Sciatic nerve (tissue), 2 donors: ENCODE measurements around the gene MYL6B. TPM values are rescaled to one million over a fixed set of nuclear protein-coding genes. Genes with fewer than 3 reads are reported as not detected.

Source experiments
- ATAC-seq: fragments of 200-7000 bp; cut with Tn5 transposase; one replicate; pipeline ENCODE4 v1.9.1; 2020; ENCODE audit warnings: mild to moderate bottlenecking, moderate library complexity
- DNase-seq: peaks from one replicate; pipeline ENCODE4 v3.0.0-alpha.2; 2020; ENCODE audit warnings: low spot score
- intact Hi-C: fragments of 100-400 bp; cut with DNase I; formaldehyde crosslinking; loops from one replicate; pipeline ENCODE4 v1.14.2; 2022
- total RNA-seq: library from RNA; stranded (reverse); fragmentation: NEBNext Ultra II Directional; extraction: Animal tissue kit (Norgen Biotek cat#: 25700); gene quantifications from one replicate; pipeline ENCODE4 v1.2.1, GENCODE V29; 2021
- donor health status: DM: no; HTN: no; CAD: no.
- donor health status: DM: no; HTN: no; CAD: no.

The MYL6B gene
- total RNA-seq, 1 donor from 2014 or later: 40.0 TPM

DNA sequence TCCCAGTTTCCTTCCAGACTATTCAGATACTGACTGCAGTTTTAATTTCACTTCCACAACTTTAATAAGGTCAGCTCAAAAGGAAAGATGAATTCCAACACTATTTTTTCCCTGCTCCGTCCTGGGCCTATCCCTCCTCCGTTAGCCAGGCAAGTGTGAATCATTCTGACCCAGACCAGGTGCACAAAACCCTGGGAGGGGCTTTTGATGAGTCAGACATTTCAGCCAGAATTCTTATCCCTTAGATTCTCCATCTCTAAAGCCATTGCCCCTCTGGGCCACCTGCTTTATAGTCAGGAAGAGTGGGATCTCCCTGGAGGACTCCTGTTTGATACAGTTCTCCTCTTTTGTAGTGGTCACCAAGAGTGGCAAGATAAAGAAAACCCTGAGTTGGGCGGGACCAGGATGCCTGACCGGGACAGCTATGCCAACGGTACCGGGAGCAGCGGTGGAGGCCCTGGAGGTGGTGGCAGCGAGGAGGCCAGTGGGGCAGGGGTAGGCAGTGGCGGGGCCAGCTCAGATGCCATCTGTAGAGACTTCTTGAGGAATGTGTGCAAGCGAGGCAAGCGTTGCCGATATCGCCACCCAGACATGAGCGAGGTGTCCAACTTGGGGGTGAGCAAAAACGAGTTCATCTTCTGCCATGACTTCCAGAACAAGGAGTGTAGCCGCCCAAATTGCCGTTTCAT lies 32.1 kb upstream of the MYL6B start:
- intact Hi-C loops: no loop called here
- ATAC-seq (no peak), DNase-seq (no peak)

DNA sequence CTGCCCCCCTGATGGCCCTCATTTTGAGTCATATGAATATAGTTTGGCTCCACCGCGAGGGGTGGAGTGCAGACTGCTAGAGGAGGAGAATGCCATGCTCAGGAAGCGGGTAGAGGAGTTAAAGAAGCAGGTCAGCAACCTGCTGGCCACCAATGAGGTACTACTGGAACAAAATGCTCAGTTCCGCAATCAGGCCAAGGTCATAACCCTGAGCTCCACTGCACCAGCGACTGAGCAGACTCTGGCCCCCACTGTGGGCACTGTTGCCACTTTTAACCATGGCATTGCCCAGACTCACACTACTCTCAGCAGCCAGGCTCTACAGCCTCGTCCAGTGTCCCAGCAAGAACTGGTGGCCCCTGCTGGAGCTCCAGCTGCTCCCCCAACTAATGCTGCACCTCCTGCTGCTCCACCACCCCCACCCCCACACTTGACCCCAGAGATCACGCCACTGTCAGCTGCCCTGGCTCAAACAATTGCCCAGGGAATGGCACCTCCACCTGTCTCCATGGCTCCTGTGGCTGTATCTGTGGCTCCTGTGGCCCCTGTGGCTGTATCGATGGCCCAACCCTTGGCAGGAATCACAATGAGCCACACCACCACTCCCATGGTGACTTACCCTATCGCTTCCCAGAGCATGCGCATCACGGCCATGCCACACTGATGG lies 31.1 kb upstream of the MYL6B start:
- intact Hi-C loops: no loop called here
- no peak for ATAC-seq

DNA sequence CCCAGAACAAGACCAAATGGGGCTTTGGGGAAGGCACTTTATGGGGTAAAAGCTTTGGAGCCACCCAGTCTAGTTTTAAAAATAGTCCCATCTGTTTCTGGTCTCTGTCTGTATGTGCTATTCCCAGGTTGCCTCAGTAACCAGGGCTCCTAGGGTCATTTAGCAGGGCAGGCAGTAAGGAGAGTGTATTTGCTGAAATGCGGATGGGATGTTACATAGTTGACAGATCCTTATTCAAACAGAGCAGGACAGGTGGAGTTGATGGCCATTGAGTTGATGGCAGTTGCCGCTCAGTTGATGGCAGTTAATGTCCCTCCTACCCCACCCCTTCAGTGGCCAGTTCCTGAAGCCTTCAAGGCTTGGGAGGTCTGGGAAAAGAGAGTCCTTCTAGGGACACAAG lies 29.8 kb upstream of the MYL6B start:
- intact Hi-C loops: no loop called here
- ATAC-seq (no peak), DNase-seq (no peak)

More for the DNA sequence above, 31.1 kb upstream of the MYL6B start:
- DNase-seq: no peak

DNA sequence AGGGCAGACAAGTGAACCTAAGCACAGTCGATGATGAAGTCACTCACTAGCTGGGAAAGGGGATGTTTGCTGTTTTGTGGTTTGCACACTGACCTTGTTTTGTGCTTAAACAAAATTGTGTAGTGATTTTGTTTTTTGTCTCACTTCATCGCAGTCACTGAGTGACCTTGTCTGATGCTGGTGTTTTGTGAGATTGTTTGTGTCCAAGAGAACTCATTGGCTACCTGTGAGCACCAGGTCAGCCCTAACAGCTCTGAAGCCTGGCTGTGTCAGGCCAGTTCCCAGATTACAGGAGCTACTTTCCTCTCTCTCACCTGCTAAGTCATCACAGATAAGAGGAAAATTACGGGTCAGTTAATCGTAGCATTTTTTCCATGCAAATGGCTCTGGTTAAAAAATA lies 28.3 kb upstream of the MYL6B start:
- ATAC-seq: no peak
- no peak for DNase-seq
- intact Hi-C loops: no loop called here

DNA sequence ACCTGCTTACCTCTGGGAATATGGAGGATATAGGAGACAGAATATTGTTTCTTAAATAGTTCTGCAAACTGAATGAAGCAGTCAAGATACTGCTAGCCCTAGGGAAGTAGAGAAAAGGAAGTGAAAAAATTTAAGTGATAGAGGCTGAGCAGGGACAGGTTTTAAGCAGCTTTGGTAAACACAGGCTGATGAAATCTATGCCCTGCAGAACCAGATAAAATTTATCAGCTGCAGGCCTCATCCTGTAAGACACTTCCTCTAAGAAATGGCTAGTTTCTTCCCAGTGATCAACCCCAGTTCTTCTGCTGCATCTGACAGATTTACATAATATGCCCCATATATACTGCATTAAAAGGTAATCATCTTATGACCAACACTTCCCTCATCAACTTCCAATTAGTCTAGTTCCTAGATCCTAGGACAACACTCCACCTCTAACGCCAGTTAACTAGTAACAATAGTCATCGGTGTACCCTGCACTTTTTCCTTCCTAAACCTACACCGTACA lies 25.6 kb upstream of the MYL6B start:
- intact Hi-C loops: no loop called here
- no peak for DNase-seq
- ATAC-seq: no peak

DNA sequence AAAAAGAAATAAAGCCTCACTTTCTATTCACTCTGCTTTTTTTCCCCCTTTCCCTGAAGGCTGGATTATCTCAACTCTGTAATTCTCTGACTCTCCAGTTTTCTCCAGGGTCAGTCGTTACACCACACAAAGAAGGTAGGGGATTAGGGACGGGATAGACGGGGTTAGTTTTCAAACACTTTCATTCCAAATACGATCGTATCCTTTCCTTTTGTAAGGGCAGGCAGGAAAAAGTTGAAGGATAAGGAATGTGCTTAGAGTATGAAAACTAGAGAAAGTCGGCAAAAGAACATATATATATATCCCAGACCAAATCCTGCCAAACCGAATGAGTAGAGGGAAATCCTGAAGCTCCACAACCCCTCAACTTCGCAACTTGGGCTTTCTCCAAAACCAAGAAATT lies 24.9 kb upstream of the MYL6B start:
- intact Hi-C loops: no loop called here
- ATAC-seq (peak; percentile 0), DNase-seq (no peak)

DNA sequence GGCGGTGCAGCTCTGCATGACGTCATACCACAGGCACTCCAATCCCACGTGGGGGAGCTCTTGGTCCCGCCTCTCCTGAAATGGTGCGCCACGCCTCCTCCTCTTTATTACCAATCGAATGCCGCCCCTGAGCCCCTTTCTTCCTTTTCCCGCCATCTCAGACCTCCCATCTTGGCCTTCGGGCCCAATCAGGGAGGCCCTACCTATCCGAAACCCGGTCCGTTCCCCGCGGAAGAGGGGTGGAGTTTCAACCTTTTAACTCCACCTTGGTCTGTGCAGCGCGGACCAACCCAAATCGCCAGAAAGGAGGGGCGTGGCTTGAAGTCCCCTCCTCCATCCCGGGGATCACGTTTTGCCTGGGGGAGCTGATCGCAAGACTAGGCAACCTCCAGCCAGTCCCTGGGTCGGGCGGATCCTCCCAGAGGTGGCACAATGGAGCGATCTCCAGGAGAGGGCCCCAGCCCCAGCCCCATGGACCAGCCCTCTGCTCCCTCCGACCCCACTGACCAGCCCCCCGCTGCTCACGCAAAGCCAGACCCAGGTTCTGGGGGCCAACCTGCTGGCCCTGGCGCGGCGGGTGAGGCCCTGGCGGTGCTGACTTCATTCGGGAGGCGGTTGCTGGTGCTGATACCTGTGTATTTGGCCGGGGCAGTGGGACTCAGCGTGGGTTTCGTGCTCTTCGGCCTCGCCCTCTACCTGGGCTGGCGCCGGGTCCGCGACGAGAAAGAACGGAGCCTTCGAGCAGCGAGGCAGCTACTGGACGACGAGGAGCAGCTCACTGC lies 24.3 kb upstream of the MYL6B start, which contains the start of gene ESYT1:
Gene ESYT1, plus strand, starts transcription at position 380 of the 782 bp plus-strand sequence. Its CDS starts 53 bp downstream, at position 433.
- ATAC-seq (peak; percentile 96), DNase-seq (peak; percentile 98)
- intact Hi-C loops: no loop called here

DNA sequence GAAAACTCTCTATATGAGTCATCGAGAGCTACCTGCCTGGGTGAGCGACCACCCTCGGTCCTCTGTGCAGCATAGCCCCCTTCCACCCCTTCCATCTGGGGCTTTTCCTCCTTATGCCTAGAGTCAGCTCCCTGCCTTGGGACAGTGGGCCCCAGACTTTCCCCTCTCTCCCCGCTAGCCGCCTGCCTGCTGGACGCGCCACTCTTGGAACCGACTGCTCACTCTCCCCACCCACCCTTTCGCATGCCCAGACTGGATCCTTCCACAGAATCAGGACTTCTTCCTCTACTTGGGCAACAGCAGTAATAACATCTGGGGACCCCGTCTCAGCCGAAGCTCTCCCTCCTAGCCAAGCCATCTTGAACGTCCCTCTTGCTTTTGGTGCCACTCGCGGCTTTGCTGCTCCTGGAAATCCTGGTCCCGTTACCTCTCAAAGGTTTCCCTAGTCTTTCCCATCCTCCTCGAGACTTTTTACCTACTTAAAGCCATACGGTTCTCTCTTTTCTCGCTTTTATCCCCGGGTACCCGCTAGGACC lies 23.6 kb upstream of the MYL6B start:
- ATAC-seq (peak; percentile 25), DNase-seq (peak; percentile 65)
- intact Hi-C loops: no loop called here

DNA sequence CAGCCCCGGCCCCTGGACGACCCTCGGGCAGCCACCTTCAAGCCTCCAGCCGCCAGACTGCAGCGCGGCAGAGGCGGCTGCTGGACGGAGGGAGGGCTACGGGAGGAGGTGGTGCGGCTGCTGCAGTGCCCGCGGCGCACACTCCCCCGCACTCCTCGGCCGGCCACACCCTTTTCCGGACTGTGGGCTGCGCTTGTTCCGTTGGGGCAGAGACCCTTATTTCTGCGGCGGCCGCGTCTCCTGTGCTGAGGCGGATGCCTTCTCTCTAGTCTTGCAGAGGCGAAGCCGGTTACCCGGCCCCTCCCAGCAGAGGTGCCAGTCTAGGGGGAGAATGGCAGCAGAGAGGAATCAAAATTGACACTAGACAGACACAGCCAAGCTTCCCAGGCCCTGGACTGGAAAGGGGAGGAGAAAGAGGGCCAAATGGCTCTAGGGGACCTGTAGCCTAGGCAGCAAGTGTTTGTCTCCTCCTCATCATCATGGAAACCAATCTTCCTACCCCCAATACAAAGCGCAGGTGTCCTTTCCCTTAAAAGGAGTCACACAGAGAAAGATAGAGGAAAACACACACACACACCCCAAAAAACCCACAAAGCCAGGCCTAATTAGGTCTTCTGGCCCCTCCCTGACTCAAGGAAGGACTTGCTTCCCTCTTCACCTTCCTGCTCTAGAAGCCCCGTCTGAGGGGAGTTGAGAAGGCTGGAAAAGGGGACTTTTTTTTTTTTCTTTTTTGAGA lies 23.0 kb upstream of the MYL6B start:
- DNase-seq (peak; percentile 76), ATAC-seq (peak; percentile 41)
- intact Hi-C loops: no loop called here

DNA sequence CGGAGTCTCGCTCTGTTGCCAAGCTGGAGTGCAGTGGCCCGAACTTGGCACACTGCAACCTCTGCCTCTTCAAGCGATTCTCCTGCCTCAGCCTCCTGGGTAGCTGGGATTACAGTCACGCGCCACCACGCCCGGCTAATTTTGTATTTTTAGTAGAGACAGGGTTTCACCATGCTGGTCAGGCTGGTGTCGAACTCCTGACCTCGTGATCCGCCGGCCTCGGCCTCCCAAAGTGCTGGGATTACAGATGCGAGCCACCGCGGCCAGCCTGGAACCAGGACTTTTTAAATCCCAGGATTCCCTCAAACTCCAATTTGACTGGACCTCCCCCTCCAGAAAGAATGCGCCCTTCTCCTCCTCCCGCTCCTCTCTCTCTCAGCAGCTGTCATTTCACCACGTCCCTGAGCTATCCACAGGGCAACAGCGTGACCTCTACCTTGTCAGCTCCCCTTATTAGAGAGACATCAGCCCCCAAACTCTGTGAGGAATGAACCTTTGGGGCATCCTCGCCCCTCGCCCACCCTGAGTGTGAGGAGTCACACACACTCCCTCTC lies 22.4 kb upstream of the MYL6B start:
- ATAC-seq (no peak), DNase-seq (no peak)
- intact Hi-C loops: no loop called here

DNA sequence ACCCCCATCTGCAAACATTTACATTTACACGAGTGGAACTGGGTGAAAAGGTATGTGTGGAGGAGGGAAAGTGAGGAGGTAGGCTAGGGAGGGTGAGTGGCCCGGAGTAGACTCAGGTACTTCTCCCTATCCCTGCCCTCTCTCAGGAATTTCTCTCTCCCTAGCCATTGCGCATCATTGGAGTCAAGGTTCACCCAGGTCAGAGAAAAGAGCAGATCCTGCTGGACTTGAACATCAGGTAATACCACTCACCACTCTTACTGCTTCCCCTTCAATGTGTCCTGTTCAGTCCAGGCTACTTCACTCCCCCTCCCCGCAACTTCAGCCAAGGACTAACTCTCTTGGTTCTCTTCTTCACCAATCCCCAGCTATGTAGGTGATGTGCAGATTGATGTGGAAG lies 21.5 kb upstream of the MYL6B start:
- DNase-seq: no peak
- ATAC-seq: no peak
- intact Hi-C loops: no loop called here

DNA sequence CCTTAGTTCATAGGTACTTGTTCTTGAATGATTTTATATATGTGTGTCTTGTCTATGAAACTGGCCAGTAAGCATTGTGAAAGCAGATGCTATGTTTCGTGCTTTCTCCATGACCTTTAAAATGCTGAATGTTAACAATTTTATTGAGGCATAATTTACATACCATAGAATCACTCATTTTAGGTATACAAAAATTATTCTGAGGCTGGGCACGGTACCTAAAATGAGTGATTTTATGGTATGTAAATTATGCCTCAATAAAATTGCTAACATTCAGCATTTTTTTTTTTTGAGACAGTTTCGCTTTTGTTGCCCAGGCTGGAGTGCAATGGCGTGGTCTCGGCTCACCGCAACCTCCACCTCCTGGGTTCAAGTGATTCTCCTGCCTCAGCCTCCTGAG lies 17.5 kb upstream of the MYL6B start:
- intact Hi-C loops: no loop called here
- no peak for ATAC-seq
- DNase-seq: no peak

DNA sequence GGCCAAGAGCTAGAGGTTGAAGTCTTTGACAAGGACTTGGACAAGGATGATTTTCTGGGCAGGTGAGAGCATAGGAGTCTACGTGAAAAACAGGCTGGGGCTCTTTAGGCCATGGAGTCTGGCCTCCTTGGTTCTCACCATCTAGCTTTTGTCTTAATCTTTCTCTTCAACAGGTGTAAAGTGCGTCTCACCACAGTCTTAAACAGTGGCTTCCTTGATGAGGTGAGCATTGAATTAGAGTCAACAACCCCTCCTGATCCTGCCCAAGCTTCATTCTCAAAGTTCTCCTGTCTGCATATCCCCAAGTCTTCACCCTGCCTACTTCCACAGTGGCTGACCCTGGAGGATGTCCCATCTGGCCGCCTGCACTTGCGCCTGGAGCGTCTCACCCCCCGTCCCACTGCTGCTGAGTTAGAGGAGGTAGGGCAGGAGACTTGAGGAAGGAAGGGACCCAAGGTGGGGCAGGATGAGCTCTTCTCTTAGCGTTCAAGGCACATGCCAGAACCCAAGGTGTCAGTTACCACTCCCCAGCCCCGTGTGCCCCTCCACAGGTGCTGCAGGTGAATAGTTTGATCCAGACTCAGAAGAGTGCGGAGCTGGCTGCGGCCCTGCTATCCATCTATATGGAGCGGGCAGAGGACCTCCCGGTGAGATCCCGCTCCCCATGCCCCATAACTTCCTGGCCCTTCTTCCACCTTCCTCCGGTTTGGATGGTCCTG lies 14.4 kb upstream of the MYL6B start:
- no peak for DNase-seq
- ATAC-seq: no peak
- intact Hi-C loops: no loop called here

DNA sequence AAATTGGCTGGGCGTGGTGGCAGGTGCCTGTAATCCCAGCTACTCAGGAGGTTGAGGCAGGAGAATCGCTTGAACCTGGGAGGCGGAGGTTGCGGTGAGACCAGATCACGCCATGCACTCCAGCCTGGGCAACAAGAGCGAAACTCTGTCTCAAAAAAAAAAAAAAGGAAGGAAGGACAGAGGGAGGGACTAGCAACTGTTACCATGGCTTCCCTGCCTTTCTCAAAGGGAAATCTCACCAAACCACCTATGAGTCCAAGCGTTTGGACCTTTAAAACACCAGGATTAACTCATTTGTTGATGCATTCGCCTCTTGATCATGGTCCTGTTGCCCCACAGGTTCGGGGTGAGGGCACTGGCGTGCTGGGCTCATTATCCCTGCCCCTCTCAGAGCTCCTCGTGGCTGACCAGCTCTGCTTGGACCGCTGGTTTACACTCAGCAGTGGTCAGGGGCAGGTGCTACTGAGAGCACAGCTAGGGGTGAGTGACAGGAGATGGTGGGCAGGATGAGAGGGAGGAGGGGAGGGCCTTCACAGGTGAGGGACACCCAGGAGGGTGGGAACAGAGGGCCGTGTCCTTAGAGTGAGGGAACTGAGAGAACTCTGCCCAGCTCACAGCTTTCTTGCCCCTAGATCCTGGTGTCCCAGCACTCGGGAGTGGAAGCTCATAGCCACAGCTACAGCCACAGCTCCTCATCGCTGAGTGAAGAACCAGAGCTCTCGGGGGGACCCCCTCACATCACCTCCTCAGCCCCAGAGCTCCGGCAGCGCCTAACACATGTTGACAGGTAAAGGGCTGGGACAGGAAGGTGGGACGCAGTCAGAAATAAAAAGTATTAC lies 10.2 kb upstream of the MYL6B start:
- DNase-seq: no peak
- ATAC-seq: no peak
- intact Hi-C loops: no loop called here

DNA sequence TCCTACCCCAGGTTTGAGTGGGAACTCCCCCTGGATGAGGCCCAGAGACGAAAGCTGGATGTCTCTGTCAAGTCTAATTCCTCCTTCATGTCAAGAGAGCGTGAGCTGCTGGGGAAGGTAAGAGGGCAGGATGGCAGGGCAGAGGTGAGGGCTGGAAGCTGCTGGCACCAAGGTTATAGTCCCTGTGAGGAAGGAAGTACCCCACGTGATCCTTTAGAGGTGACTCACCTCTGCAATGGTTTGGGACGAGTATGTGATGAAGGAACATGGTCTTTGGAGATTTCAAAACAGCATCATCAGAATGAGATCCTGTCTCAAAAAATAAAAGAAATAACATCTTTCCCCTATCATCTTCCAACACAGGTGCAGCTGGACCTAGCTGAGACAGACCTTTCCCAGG lies 9.2 kb upstream of the MYL6B start:
- ATAC-seq (no peak), DNase-seq (no peak)
- intact Hi-C loops: no loop called here

DNA sequence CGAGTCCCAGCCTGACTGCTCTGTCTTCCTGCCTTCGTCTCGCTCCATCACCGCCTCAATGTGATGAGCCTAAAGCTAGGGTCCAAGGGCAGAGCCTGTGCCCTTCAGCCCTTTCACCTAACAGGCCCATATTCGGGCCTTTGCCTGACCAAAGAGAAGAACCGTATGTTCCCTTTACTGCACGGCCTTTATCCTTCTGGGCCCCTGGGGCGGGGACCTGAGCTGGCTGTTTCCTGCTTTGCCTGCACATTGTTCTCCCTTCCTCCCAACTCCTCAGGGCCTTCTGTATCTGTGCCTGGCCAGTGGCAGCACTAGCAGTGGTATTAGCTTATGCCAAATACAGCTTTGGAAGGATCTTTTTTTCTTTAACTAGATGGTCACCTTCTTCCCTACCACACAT lies 8.5 kb upstream of the MYL6B start:
- intact Hi-C loops: no loop called here
- ATAC-seq: peak; percentile 33
- no peak for DNase-seq

DNA sequence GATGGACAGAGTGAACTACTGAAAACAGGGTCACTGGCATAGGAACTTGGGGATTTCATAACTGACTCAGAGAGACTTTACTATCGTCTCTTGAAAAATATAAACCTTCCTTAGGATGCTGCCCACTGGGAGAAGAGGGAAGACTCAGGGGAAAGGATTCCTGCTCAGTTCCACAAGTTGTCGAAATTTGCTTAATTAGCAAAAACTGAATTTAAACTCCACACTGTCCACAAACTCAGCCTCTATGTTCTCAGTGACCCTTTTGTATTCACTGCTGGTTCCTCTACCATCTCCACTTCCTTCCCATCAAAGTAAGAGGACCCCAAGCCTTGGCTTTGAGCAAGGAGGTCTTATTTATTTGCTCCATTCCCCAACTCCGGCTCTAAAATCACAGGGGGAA lies 7.2 kb upstream of the MYL6B start:
- intact Hi-C loops: no loop called here
- no peak for ATAC-seq

More for the DNA sequence above, 7.2 kb upstream of the MYL6B start:
- DNase-seq: no peak
